ENCODE results near the gene LAMA1.
"Not testable (repeated sequence)": the region's sequence is repeated elsewhere in the genome, so short reads cannot be mapped to it uniquely, and the experiment has no call there.

LAMA1 gene

GRCh38 chr18:7117390-7118355, at the start of gene LAMA1:
LAMA1 (minus strand) TSS chr18:7117797; CDS start chr18:7117720, 77 bp downstream.
- no peak for TF ChIP-seq JUND (IDR thresholded peaks at IDR 0.05; ENCODE audit: low read depth)
- no peak for DNase-seq (ENCODE audit: low read depth in 1 of 2, low spot score in 1 of 2)
- in situ Hi-C loops (cut with HindIII; ENCODE audit: low pct_unique_long_range_greater_than_20kb, low sequenced_read_pairs), result no loop called here

- no peak for TF ChIP-seq JUND (IDR thresholded peaks at IDR 0.05; ENCODE audit: low read depth)
- DNase-seq (ENCODE audit: low read depth in 1 of 2, low spot score in 1 of 2), result no peak
- in situ Hi-C loops (cut with HindIII; ENCODE audit: low pct_unique_long_range_greater_than_20kb, low sequenced_read_pairs), result no loop called here
Measured at GRCh38 chr18:7165846-7166393, 48.3 kb upstream of the LAMA1 start.

GRCh38 chr18:7164323-7165004, 46.9 kb upstream of the LAMA1 start:
- no peak for DNase-seq (ENCODE audit: low read depth in 1 of 2, low spot score in 1 of 2)
- in situ Hi-C loops (cut with HindIII; ENCODE audit: low pct_unique_long_range_greater_than_20kb, low sequenced_read_pairs), result no loop called here
- no peak for TF ChIP-seq JUND (IDR thresholded peaks at IDR 0.05; ENCODE audit: low read depth)

GRCh38 chr18:7158216-7158615, 40.6 kb upstream of the LAMA1 start:
- no peak for DNase-seq (ENCODE audit: low read depth in 1 of 2, low spot score in 1 of 2)
- in situ Hi-C loops (cut with HindIII; ENCODE audit: low pct_unique_long_range_greater_than_20kb, low sequenced_read_pairs), result no loop called here
- no peak for TF ChIP-seq JUND (IDR thresholded peaks at IDR 0.05; ENCODE audit: low read depth)

GRCh38 chr18:7157760-7158159, 40.2 kb upstream of the LAMA1 start:
- TF ChIP-seq JUND (IDR thresholded peaks at IDR 0.05; ENCODE audit: low read depth), result no peak
- in situ Hi-C loops (cut with HindIII; ENCODE audit: low pct_unique_long_range_greater_than_20kb, low sequenced_read_pairs), result no loop called here
- no peak for DNase-seq (ENCODE audit: low read depth in 1 of 2, low spot score in 1 of 2)

GRCh38 chr18:7155887-7156286, 38.3 kb upstream of the LAMA1 start:
- no peak for TF ChIP-seq JUND (IDR thresholded peaks at IDR 0.05; ENCODE audit: low read depth)
- no peak for DNase-seq (ENCODE audit: low read depth in 1 of 2, low spot score in 1 of 2)
- in situ Hi-C loops (cut with HindIII; ENCODE audit: low pct_unique_long_range_greater_than_20kb, low sequenced_read_pairs), result no loop called here

GRCh38 chr18:7155092-7155491, 37.5 kb upstream of the LAMA1 start:
- DNase-seq (ENCODE audit: low read depth in 1 of 2, low spot score in 1 of 2), result no peak
- in situ Hi-C loops (cut with HindIII; ENCODE audit: low pct_unique_long_range_greater_than_20kb, low sequenced_read_pairs), result no loop called here
- TF ChIP-seq JUND (IDR thresholded peaks at IDR 0.05; ENCODE audit: low read depth), result no peak

GRCh38 chr18:7152440-7152839, 34.8 kb upstream of the LAMA1 start:
- DNase-seq (ENCODE audit: low read depth in 1 of 2, low spot score in 1 of 2), result no peak
- in situ Hi-C loops (cut with HindIII; ENCODE audit: low pct_unique_long_range_greater_than_20kb, low sequenced_read_pairs), result no loop called here
- TF ChIP-seq JUND (IDR thresholded peaks at IDR 0.05; ENCODE audit: low read depth), result no peak

- no peak for TF ChIP-seq JUND (IDR thresholded peaks at IDR 0.05; ENCODE audit: low read depth)
- no peak for DNase-seq (ENCODE audit: low read depth in 1 of 2, low spot score in 1 of 2)
- in situ Hi-C loops (cut with HindIII; ENCODE audit: low pct_unique_long_range_greater_than_20kb, low sequenced_read_pairs), result no loop called here
Measured at GRCh38 chr18:7147399-7147798, 29.8 kb upstream of the LAMA1 start.

GRCh38 chr18:7146067-7146466, 28.5 kb upstream of the LAMA1 start:
- no peak for TF ChIP-seq JUND (IDR thresholded peaks at IDR 0.05; ENCODE audit: low read depth)
- DNase-seq (ENCODE audit: low read depth in 1 of 2, low spot score in 1 of 2), result no peak
- in situ Hi-C loops (cut with HindIII; ENCODE audit: low pct_unique_long_range_greater_than_20kb, low sequenced_read_pairs), result no loop called here

GRCh38 chr18:7144921-7145320, 27.3 kb upstream of the LAMA1 start:
- in situ Hi-C loops (cut with HindIII; ENCODE audit: low pct_unique_long_range_greater_than_20kb, low sequenced_read_pairs); DNase-seq (ENCODE audit: low read depth in 1 of 2, low spot score in 1 of 2): not testable (repeated sequence)

- in situ Hi-C loops (cut with HindIII; ENCODE audit: low pct_unique_long_range_greater_than_20kb, low sequenced_read_pairs), result no loop called here
- no peak for DNase-seq (ENCODE audit: low read depth in 1 of 2, low spot score in 1 of 2)
- no peak for TF ChIP-seq JUND (IDR thresholded peaks at IDR 0.05; ENCODE audit: low read depth)
Measured at GRCh38 chr18:7141287-7141686, 23.7 kb upstream of the LAMA1 start.

GRCh38 chr18:7139409-7139808, 21.8 kb upstream of the LAMA1 start:
- in situ Hi-C loops (cut with HindIII; ENCODE audit: low pct_unique_long_range_greater_than_20kb, low sequenced_read_pairs), result no loop called here
- DNase-seq (ENCODE audit: low read depth in 1 of 2, low spot score in 1 of 2), result no peak
- TF ChIP-seq JUND (IDR thresholded peaks at IDR 0.05; ENCODE audit: low read depth), result no peak

Measured in T47D (cell line).